ENCODE data around the gene CD300LB. TPM values are rescaled to one million over a fixed set of nuclear protein-coding genes. Genes with fewer than 3 reads are reported as not detected.

Gene CD300LB
- total RNA-seq, 1 donor from 2014 or later: not detected

Other genes with a start within 250 kb of the CD300LB start
- gene KIF19, start 205.2 kb downstream of the CD300LB start, total RNA-seq: 17.2 and 21.4 TPM in 2 replicates
- not detected in 2 replicates for gene BTBD17, start 169.6 kb downstream of the CD300LB start, total RNA-seq
- gene GPR142, start 164.0 kb downstream of the CD300LB start, total RNA-seq: 0.10 TPM in 1 of 2 replicates, not detected in the other
- gene GPRC5C, start 99.4 kb downstream of the CD300LB start, total RNA-seq: 8.6 and 17.5 TPM in 2 replicates
- gene CD300A, start 64.8 kb downstream of the CD300LB start, total RNA-seq: not detected in 2 replicates
- not detected in 2 replicates for gene CD300C, start 14.6 kb upstream of the CD300LB start, total RNA-seq
- not detected in 2 replicates for gene CD300H, start 36.0 kb upstream of the CD300LB start, total RNA-seq
- not detected in 2 replicates for gene CD300LD, start 60.8 kb upstream of the CD300LB start, total RNA-seq
- not detected in 2 replicates for gene CD300E, start 92.3 kb upstream of the CD300LB start, total RNA-seq
- gene CD300LF, start 181.4 kb upstream of the CD300LB start, total RNA-seq: not detected in 2 replicates
- gene RAB37, start 205.8 kb upstream of the CD300LB start, total RNA-seq: 0.87 TPM in 1 of 2 replicates, not detected in the other
- gene NHERF1, start 217.2 kb upstream of the CD300LB start, total RNA-seq: 17.7 and 18.4 TPM in 2 replicates
- gene NAT9, start 244.9 kb upstream of the CD300LB start, total RNA-seq: 26.6 and 36.5 TPM in 2 replicates